ENCODE data around the gene ZMPSTE24.

ZMPSTE24 gene

DNA sequence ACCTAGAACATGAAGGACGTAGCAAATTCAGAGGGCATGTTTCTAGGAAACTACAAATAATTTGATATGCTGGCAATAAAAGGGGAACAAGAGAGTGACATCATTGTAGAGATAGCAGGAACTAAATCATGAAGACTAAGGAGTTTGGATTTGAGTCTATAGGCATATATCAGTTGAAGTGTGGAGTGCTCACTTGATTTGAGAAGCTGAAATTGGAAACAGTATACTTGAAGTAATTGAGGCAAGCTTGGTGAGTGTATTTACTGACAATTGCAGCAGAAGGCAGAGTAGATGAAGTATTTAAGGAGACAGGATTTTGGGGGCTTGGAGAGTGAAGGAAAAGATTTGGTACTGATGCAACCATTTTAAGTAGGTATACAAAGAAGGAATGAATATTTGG lies 16.7 kb upstream of the ZMPSTE24 start:
- TF ChIP-seq FOXP2 (optimal IDR thresholded peaks at IDR 0.05; ENCODE audit: borderline replicate concordance, extremely low read depth, extremely low read length, insufficient read depth) = no peak
- TF ChIP-seq, protein P1, sequence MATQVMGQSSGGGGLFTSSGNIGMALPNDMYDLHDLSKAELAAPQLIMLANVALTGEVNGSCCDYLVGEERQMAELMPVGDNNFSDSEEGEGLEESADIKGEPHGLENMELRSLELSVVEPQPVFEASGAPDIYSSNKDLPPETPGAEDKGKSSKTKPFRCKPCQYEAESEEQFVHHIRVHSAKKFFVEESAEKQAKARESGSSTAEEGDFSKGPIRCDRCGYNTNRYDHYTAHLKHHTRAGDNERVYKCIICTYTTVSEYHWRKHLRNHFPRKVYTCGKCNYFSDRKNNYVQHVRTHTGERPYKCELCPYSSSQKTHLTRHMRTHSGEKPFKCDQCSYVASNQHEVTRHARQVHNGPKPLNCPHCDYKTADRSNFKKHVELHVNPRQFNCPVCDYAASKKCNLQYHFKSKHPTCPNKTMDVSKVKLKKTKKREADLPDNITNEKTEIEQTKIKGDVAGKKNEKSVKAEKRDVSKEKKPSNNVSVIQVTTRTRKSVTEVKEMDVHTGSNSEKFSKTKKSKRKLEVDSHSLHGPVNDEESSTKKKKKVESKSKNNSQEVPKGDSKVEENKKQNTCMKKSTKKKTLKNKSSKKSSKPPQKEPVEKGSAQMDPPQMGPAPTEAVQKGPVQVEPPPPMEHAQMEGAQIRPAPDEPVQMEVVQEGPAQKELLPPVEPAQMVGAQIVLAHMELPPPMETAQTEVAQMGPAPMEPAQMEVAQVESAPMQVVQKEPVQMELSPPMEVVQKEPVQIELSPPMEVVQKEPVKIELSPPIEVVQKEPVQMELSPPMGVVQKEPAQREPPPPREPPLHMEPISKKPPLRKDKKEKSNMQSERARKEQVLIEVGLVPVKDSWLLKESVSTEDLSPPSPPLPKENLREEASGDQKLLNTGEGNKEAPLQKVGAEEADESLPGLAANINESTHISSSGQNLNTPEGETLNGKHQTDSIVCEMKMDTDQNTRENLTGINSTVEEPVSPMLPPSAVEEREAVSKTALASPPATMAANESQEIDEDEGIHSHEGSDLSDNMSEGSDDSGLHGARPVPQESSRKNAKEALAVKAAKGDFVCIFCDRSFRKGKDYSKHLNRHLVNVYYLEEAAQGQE (IDR thresholded peaks at IDR 0.05; ENCODE audit: insufficient read depth in 1 of 2, low read depth in 2 of 2, low read length in 2 of 2) = no peak
- no peak for TF ChIP-seq SIN3A (IDR thresholded peaks at IDR 0.05; ENCODE audit: borderline replicate concordance, insufficient read depth, low read length)
- no peak for TF ChIP-seq POLR2AphosphoS5 (IDR thresholded peaks at IDR 0.05; ENCODE audit: low read depth, low read length)
- TF ChIP-seq TAF1 (IDR thresholded peaks at IDR 0.05; ENCODE audit: borderline replicate concordance, insufficient read depth, low read length) = no peak

DNA sequence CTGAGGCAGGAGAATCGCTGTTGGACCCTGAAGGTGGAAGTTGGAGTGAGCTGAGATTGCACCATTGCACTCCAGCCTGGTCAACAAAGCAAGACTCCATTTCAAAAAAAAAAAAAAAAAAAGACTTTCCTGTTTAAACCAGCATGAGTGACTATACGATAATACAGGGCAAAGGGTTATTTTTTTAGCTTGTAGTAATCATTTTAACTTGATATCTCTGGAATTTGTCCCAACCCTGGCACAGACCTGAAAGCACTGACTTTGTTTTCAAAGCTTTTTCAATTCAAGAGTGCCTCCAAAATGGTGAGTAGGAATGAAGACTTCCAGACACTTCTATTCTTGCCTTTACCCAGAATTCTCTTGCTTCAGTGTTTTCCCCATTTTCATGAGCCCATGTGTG lies 14.7 kb upstream of the ZMPSTE24 start:
- no peak for TF ChIP-seq FOXP2 (optimal IDR thresholded peaks at IDR 0.05; ENCODE audit: borderline replicate concordance, extremely low read depth, extremely low read length, insufficient read depth)
- no peak for TF ChIP-seq POLR2AphosphoS5 (IDR thresholded peaks at IDR 0.05; ENCODE audit: low read depth, low read length)

DNA sequence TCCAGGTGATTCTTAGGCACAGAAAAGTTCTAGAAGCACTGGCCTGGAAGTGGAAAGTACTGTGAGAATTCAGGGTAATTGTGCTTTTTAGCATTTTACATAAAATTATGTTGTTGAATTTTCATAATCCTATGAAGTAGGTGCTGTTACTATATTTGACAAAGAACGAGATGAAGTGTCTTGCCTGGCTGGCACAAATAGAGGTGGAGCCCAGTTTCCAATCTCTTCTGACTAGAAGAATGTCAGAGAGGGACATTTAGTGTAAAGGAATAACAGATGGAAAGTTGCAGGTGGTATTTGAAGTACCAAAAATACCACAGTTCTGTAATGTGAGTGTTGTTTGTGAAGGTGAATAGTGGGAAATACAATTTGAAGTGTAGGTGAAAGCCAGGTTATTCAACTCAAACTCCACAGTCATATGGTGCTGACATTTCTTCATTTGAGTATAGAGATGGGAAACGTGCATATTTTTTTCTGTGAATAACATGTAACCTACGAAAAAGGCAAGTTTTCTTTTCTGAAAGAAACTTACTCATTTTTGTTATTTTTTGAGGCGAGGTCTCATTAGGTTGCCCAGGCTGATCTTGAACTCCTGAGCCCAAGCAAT lies 13.8 kb upstream of the ZMPSTE24 start:
- TF ChIP-seq, protein P1 (IDR thresholded peaks at IDR 0.05; ENCODE audit: insufficient read depth in 1 of 2, low read depth in 2 of 2, low read length in 2 of 2) = no peak
- no peak for TF ChIP-seq FOXP2 (optimal IDR thresholded peaks at IDR 0.05; ENCODE audit: borderline replicate concordance, extremely low read depth, extremely low read length, insufficient read depth)

DNA sequence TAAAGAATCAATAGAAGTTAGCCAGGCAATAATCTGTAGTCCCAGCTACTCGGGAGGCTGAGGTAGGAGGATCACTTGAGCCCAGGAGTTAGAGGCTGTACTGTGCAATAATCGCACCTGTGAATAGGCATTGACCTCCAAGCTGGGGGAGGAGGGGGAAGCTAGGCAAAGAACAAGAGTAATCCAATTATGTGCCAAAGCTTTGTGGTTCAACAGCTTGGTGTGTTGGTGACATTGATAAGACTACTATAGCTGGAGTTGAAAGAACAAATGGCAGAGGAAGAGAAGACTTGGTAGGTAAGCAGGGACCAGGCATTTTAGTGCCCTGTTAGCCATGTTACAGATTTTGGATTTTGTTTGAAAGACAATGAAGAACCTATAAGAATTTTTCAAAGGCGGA lies 12.3 kb upstream of the ZMPSTE24 start:
- no peak for TF ChIP-seq SIN3A (IDR thresholded peaks at IDR 0.05; ENCODE audit: borderline replicate concordance, insufficient read depth, low read length)
- no peak for TF ChIP-seq POLR2AphosphoS5 (IDR thresholded peaks at IDR 0.05; ENCODE audit: low read depth, low read length)
- TF ChIP-seq FOXP2 (optimal IDR thresholded peaks at IDR 0.05; ENCODE audit: borderline replicate concordance, extremely low read depth, extremely low read length, insufficient read depth) = no peak
- TF ChIP-seq TAF1 (IDR thresholded peaks at IDR 0.05; ENCODE audit: borderline replicate concordance, insufficient read depth, low read length) = no peak
- TF ChIP-seq, protein P1 (IDR thresholded peaks at IDR 0.05; ENCODE audit: insufficient read depth in 1 of 2, low read depth in 2 of 2, low read length in 2 of 2) = no peak

DNA sequence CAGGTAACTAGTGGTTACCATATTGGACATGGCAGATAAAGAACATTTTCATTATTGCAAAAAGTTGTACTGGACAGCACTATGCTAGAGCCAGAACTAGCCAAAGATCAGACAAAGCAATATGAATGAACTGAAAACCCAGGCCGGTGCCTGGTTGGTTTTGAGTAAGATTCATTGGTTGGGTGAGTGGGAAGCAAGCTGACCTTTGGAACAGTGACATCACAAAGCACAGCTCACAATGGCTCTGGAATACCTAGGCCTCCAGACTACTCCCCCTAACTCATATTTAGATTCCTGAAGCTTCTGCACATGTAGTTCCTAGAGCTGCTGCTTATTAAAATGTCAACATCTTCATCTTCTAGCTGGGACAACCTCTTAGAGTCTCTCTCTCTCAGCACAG lies 10.4 kb upstream of the ZMPSTE24 start, which contains the start of gene TMCO2:
Gene TMCO2, plus strand, starts transcription at position 283 of the 400 bp plus-strand sequence. Its CDS starts 57 bp downstream, at position 340.
- TF ChIP-seq, protein P1 (IDR thresholded peaks at IDR 0.05; ENCODE audit: insufficient read depth in 1 of 2, low read depth in 2 of 2, low read length in 2 of 2) = no peak
- TF ChIP-seq POLR2AphosphoS5 (IDR thresholded peaks at IDR 0.05; ENCODE audit: low read depth, low read length) (no peak), TAF1 (IDR thresholded peaks at IDR 0.05; ENCODE audit: borderline replicate concordance, insufficient read depth, low read length) (no peak)
